DND-41 (cell line): ENCODE results near the gene CARD10.

Experiments
- ATAC-seq: fragments of 200-7000 bp; cut with Tn5 transposase; 3 replicates; pipeline ENCODE4 v1.9.1; 2021; ENCODE audit warnings: low read depth; ENCODE audit not compliant: insufficient read depth
- DNase-seq: peaks from one replicate; pipeline ENCODE4 v3.0.0-alpha.2; 2020
- H2AFZ ChIP-seq: 2 replicates; pipeline ENCODE4 v1.6.0; 2012; ENCODE audit warnings: low read depth, low read length
- H3K27ac ChIP-seq: 2 replicates; pipeline ENCODE4 v1.5.1; 2012; ENCODE audit warnings: low read length, inconsistent platforms
- H3K27me3 ChIP-seq: fragments of 200-600 bp; sonication (generic); 2 replicates; pipeline ENCODE4 v1.6.0; 2012; ENCODE audit warnings: low read length, mild to moderate bottlenecking, inconsistent platforms; ENCODE audit not compliant: insufficient read depth, poor library complexity
- H3K36me3 ChIP-seq: 2 replicates; pipeline ENCODE4 v1.5.1; 2012; ENCODE audit warnings: low read length, inconsistent platforms; ENCODE audit not compliant: insufficient read depth
- H3K4me1 ChIP-seq: 2 replicates; pipeline ENCODE4 v1.5.1; 2012; ENCODE audit warnings: mild to moderate bottlenecking, low read length; ENCODE audit not compliant: insufficient read depth
- H3K4me2 ChIP-seq: 2 replicates; pipeline ENCODE4 v1.6.0; 2012; ENCODE audit warnings: mild to moderate bottlenecking, moderate library complexity, low read length, inconsistent platforms; ENCODE audit not compliant: insufficient read depth
- H3K4me3 ChIP-seq, 2 experiments: fragments of 200-600 bp in 1 of 2; shearing (Covaris generic) in 1 of 2; 2 replicates each; pipeline ENCODE4 v1.5.1; 2012 to 2016; ENCODE audit warnings: inconsistent platforms in 2 of 2, low read length in 2 of 2, mild to moderate bottlenecking in 2 of 2, low read depth in 1 of 2, moderate library complexity in 1 of 2
- H3K79me2 ChIP-seq: 2 replicates; pipeline ENCODE4 v1.6.0; 2012; ENCODE audit warnings: low read length, inconsistent platforms; ENCODE audit not compliant: insufficient read depth
- H3K9ac ChIP-seq: 2 replicates; pipeline ENCODE4 v1.6.0; 2012; ENCODE audit warnings: low read depth, mild to moderate bottlenecking, inconsistent platforms, low read length, moderate library complexity
- H3K9me3 ChIP-seq: 2 replicates; pipeline ENCODE4 v1.5.1; 2012; ENCODE audit warnings: low read length, moderate library complexity, mild to moderate bottlenecking, inconsistent platforms; ENCODE audit not compliant: insufficient read depth, severe bottlenecking
- H4K20me1 ChIP-seq: 2 replicates; pipeline ENCODE4 v1.6.0; 2012; ENCODE audit warnings: low read length; ENCODE audit not compliant: insufficient read depth
- EZH2 ChIP-seq: IDR thresholded peaks from 3 replicates; pipeline ENCODE4 v1.6.1; 2012; ENCODE audit warnings: borderline replicate concordance, low read depth, mild to moderate bottlenecking, moderate library complexity, low read length, inconsistent platforms; ENCODE audit not compliant: severe bottlenecking
- TF ChIP-seq, protein P1 (sequence below): IDR thresholded peaks from 2 replicates; pipeline ENCODE4 v1.5.1; 2012; ENCODE audit warnings: borderline replicate concordance, low read length, moderate library complexity, mild to moderate bottlenecking; ENCODE audit not compliant: poor library complexity, severe bottlenecking; ENCODE audit errors: extremely low read depth

CARD10 gene

DNA sequence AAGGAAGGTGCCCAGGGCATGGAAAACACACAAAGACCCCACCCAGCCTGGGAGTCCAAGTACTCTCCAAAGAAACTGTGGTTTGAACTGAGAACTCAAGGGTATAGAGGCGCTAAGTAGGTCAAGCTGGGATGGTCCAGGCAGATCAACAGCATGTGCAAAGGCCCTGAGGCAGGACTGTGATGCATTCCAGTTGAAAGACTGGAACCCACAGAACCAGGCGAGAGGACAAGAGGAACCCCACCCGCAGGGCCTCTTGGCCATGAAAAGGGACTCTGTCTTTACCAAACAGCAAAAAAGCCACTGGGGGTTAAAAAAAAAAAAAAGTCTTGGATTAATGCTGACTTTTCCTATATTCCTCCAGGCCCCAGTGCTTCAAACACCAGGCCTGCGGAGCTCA is 14.3 kb downstream of the CARD10 start:
- H3K79me2 ChIP-seq = no peaks in the 10 kb centered on the region
- H3K36me3 ChIP-seq = no peaks in the 10 kb centered on the region
- H3K27me3 ChIP-seq = no peaks in the 10 kb centered on the region
- H3K27ac ChIP-seq = no peak overlapping the region
- H2AFZ ChIP-seq = no peak overlapping the region
- H3K4me2 ChIP-seq = no peak overlapping the region
- peaks cover 3% of the 10 kb centered on the region for H4K20me1 ChIP-seq
- H3K4me3 ChIP-seq = no peak overlapping the region
- H3K9ac ChIP-seq = no peak overlapping the region
- H3K4me1 ChIP-seq = no peaks in the 10 kb centered on the region
- DNase-seq (no peak), ATAC-seq (no peak)
- no peaks in the 10 kb centered on the region for H3K9me3 ChIP-seq
- no peak for TF ChIP-seq EZH2
- TF ChIP-seq, protein P1, sequence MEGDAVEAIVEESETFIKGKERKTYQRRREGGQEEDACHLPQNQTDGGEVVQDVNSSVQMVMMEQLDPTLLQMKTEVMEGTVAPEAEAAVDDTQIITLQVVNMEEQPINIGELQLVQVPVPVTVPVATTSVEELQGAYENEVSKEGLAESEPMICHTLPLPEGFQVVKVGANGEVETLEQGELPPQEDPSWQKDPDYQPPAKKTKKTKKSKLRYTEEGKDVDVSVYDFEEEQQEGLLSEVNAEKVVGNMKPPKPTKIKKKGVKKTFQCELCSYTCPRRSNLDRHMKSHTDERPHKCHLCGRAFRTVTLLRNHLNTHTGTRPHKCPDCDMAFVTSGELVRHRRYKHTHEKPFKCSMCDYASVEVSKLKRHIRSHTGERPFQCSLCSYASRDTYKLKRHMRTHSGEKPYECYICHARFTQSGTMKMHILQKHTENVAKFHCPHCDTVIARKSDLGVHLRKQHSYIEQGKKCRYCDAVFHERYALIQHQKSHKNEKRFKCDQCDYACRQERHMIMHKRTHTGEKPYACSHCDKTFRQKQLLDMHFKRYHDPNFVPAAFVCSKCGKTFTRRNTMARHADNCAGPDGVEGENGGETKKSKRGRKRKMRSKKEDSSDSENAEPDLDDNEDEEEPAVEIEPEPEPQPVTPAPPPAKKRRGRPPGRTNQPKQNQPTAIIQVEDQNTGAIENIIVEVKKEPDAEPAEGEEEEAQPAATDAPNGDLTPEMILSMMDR = no peak

DNA sequence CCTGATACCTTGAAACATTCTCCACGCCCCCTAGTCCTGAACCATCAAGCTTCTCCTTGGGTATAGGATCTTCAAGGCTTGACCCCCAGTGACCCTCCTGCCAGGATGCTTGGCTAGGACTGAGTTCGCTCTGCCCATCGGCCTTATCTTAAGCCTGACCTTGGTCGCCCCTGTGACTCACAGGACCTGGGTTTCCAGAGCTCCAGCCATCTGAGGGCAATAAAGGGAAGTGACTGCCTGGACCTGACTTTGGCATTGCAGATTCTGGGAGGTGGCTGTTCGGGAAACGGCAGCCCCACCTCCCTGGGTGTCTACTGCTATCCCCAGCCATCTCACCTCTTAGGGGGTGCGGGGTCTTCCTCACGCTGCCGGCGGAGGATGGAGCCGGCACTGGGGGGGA is 15.4 kb downstream of the CARD10 start:
- H3K27ac ChIP-seq = no peak overlapping the region
- H3K4me1 ChIP-seq = no peaks in the 10 kb centered on the region
- no peak overlapping the region for H2AFZ ChIP-seq
- ATAC-seq (no peak), DNase-seq (no peak)
- no peak overlapping the region for H3K4me2 ChIP-seq
- H3K79me2 ChIP-seq = no peaks in the 10 kb centered on the region
- peaks cover 3% of the 10 kb centered on the region; the same call in 1 of the 2 replicates for H4K20me1 ChIP-seq
- no peaks in the 10 kb centered on the region for H3K9me3 ChIP-seq
- H3K36me3 ChIP-seq = no peaks in the 10 kb centered on the region
- H3K9ac ChIP-seq = no peak overlapping the region
- H3K27me3 ChIP-seq = no peaks in the 10 kb centered on the region
- H3K4me3 ChIP-seq = no peak overlapping the region
- no peak for TF ChIP-seq EZH2
- TF ChIP-seq, protein P1 = no peak

DNA sequence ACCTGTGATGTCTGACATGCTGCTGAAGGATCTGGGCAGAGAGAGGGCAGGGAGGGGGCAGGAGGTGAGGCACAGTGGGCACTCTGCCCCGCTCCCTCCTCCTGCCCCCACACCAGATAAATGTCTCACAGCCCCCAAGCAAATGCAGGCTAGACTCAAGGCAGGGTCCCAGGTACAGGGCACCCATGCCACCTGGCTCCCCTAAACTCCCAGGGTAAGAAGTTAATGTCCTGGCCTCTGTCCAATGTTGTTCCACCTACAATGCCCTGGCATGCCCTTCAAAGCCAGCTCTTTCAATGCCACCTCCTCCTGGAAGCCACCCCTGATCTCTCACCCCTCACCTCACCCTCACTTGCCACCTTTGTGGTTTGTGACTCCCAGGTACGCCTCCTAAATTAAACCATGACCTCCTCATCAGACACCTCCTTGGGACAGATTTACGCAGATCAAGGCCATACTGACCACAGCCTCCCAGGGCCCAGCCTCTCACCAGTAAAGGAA is 16.0 kb downstream of the CARD10 start:
- Histone ChIP-seq H3K27me3 (no peaks in the 10 kb centered on the region), H3K4me2 (no peak overlapping the region), H3K4me1 (no peaks in the 10 kb centered on the region), H3K79me2 (no peaks in the 10 kb centered on the region), H3K4me3 (no peak overlapping the region), H3K9ac (no peak overlapping the region), H3K36me3 (no peaks in the 10 kb centered on the region), H3K9me3 (no peaks in the 10 kb centered on the region), H3K27ac (no peak overlapping the region), H4K20me1 (peaks cover 3% of the 10 kb centered on the region; the same call in 1 of the 2 replicates), H2AFZ (no peak overlapping the region)
- DNase-seq = no peak
- ATAC-seq = no peak
- TF ChIP-seq EZH2 = no peak
- TF ChIP-seq, protein P1 = no peak
